A172 (cell line): ENCODE measurements around the gene CHN1. TPM values are rescaled to one million over a fixed set of nuclear protein-coding genes. Genes with fewer than 3 reads are reported as not detected.
A peak's percentile ranks its signal among the peaks of the same experiment; 100 is the strongest.

ENCODE experiments used
- DNase-seq: peaks from one replicate; pipeline ENCODE4 v3.0.0-alpha.2; 2015; ENCODE audit warnings: low spot score
- total RNA-seq: library from RNA; depleted of rRNA; stranded (reverse); fragments of >200 nt; shearing (Covaris generic); gene quantifications from 2 replicates; pipeline ENCODE4 v1.2.3, GENCODE V29; 2014

The CHN1 gene
- total RNA-seq, 1 experiment from 2014 or later: 41.3 TPM

DNA sequence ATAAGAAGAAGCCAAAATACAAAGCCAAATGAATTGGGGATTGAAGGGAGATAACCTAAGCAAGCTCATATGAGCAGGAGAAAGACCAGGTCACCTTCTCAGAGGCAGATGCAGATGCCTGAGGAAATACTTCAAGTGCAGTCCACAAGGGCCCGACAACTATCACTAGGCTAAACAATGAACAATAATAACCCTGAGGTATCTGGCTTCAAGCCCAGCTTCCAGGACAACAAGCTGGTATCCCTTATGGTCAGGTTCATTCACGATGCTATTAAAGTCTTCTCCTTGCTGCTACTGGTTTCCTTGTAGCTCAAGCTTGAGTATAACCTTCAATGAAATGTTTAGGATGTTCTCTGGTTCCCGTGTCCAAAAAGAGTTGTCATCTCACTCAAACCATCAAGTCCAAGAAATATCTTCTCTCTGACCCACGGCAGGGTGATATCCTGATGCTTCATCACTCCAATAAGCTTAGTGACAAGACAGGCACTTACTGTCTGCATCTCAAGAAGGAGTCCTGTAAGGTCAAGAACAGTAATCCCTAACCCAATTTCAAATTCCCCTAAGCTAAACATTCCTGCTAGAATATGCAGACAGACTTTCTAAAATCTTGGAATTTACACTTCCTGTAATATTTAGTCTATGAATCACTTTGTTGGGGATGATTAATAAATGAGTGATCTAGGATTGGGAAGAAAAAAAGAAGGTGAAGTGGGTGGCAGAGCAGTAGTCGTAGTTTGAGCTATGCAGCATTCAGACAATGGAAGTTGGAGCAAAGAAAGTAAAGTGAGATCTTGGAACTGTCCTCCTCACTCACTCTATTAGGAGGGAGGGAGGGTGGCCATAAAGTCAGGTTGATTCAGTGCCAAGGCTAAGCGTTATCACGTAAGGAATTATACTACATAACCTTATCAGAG lies 33.1 kb downstream of the CHN1 start:
- peak; percentile 91 for DNase-seq

DNA sequence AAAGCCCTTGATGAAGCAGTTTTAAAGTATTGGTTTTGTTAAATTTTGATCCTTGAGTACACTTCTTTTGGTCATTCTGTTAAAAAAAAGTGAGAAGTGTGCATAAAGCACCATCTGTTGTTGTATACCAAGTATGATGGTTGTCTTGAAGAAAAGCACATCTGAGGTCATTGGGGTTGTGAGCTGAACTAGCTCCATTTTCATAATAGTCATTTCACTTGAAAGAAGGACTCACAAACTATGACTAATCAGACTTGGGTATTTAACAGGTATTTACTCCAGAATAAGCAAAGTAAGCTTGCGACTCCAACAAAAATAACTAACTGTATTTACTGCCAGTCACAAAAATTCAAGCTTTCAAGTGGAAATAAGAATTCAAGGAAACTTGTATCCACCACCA lies 35.1 kb downstream of the CHN1 start:
- DNase-seq: no peak

DNA sequence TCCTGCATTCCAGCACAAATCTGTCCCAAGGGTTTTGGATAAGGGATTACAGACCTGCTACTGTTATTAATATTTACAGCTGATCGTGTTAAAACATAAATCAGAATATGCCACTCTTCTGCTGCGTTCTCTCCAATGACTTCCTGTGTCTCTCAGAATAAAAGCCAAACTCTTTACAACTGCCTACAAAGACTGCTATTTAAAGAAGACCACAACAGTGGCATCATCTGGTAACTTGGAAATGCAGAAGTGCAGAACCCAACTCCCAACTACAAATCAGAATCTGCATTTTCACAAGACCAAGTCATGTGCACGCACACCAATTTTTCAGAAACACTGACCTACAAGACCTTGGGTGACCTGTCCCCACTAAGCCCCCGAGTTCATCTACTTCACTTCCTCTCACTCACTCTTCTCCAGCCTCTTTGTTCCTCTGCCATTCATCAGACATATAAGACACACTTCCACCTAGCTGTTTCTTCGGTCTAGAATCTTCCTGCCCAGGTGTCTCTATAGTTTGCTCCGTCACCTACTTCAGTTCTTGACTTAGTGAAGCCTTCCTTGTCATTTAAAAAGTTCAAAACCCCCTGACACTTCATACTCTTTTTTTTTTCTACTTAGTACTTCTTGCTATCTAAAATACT lies 36.0 kb downstream of the CHN1 start:
- no peak for DNase-seq

DNA sequence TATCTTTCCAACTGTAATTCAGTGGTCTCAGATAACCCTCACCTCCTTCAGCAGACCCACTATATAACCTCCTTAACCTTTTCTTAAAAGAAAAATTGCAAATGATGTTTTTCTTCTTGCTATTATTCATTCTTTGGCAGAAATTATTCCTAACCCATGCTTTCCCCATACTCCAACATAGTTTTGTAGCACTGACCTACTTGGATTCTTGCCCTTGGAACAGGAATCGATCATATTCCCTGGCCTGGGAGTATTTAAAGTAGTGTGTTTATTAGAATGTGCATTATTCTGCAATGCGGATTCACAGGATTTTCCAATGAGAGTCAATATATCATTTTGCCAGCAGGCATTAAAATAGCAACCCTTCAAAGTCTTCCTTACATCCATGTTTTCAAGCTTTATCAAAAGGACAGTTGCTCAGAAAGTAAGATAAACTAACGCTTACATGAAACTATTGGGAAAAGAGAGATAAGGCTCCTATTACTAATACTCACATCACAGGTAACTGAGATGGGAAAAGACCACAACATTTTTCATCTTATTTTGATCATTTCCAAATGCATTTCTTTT lies 37.4 kb downstream of the CHN1 start:
- DNase-seq: no peak

DNA sequence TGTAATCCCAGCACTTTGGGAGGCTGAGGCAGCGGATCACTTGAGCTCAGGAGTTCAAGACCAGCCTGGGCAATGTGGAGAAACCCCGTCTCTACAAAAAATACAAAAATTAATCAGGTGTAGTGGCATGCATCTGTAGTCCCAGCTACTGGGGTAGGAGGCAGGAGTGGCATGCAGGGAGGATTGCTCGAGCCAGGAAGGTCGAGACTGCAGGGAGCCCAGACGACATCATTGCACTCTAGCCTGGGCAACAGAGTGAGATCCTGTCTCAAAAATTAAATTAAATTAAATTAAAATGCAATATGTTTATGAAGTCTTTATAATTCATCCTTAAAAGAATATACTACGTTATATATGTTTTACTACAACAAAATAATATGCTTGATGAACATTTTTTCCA lies 38.1 kb downstream of the CHN1 start:
- no peak for DNase-seq

DNA sequence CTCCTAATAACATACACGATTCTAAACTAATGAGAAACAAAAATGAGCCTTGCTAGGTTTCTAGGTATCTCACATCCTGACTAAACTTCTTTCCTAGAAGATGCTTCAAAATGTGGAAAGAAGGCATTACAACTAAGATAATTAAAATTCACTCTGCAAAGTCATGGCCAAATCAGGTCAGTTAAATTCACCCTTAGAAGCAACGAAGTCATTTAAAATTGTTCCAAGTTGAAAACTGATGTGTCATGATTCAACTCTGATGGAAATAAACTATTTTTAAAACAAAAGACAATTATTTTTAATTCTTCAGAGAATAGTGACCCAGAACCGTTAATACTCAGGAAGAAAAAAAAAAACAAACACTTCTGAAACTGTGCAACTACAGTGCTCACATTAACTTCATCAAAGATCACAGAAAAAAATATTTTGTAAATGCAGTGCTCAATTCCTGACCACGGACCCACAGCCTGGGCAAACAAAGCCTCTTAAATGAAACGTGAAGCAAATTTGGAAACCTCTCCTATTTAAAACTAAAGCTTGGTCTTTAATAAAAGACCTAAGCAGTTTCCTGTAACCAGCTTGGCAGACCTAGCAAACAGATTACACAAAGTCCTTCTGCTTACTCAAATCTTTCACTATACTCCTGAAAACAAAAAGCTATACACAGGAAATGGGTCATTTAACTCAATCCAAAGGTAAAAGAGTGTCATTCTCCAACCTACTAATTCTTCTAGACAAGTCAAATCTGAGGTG lies 39.0 kb downstream of the CHN1 start:
- peak; percentile 34 for DNase-seq

DNA sequence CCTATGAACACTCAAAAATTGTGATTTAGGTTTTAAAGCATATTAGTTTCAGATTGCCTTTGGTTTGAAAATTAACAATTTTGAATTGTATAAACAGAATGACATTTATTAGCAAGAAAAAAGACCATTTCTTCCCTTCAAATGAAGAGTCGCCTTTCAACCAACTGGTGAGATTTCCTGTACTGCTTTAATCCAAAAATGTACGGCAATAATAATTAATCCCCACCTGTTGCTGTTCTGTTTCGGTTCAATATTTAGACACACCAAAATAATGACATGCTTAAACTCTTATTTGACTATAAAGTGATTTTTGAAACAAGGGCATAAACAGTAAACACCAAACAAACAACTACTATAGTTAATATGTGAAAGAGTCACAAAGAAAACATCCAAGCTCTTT lies 39.6 kb downstream of the CHN1 start:
- no peak for DNase-seq

DNA sequence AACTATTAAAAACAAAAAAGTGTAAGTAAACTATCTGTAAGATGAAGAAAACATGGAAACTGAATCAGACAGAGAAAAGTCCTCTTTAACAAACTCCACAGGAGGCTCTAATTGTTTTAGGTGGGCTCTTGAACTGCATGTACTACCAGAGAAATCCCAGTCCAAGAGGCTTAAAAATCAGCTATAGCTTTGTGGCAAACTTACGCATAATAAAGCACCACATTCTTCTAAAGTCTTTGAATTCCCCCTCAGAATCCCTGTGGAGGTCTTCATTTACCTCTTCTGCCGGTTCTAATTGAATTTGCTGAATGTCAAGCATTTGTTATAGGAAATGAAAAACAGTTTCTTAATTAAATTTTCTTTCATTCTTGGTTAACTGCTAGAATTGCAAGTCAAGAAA lies 40.8 kb downstream of the CHN1 start:
- no peak for DNase-seq

DNA sequence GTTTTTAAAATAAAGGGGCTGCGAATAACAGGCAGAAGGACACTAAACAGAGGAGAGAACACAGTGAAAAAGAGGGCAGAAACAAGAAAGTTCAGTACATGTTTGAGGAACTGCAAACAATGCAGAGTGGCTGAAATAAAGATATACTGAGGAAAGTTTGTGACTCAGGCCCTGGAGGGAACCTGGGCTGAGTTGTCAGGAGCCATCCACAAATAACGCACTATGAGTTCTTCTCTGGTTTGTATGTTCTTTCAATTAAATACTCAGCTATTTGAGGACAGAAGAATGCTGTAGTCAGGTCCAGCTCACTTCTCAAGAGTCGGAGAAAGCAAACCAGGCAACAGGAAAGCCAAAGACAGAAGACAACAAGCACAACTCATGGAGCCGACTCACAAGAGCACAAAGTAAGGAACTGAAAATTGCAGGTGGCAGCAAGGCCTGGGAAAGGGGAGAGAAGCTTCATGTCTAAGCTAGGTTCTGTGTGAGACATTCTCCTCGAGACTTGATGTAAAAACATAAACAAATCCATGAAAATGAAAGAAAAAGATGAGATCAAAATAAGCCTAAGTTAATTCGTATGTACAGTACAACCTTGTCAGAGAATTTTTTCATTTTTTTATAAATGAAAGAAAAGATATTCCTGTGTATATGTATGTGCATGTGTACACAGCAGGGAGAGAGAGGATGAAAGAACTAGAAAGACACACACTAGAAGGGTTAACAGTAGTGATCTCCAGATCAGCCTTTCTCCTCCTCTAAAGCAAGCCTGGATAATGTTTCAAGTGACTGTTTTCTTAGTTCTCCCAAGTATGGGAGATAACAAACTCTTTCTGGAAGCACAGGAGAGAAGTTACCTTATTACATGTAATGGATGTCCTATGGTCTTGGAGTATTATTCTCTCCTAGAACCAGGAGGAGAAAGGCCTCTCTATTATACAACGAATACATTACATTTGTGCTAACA lies 41.5 kb downstream of the CHN1 start:
- DNase-seq: no peak

DNA sequence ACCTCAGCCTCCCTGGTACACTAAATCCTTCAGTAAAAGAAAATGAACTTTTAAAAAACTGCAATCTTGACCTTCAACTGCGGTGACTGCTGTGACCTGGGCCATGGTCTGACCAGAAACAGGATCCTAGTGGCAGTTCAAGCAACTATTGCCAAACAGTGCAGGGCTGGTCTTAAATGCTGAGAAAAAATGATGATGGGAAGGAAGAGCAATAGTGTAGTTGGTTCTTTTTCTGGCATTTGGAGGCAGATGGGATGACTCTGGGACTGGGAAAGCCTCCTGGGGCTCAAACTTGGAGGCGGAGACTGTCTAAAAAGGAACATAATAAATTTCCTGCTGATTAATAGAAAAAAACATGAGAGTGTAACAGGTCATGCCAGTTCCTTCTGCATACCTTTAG lies 45.4 kb downstream of the CHN1 start:
- no peak for DNase-seq

DNA sequence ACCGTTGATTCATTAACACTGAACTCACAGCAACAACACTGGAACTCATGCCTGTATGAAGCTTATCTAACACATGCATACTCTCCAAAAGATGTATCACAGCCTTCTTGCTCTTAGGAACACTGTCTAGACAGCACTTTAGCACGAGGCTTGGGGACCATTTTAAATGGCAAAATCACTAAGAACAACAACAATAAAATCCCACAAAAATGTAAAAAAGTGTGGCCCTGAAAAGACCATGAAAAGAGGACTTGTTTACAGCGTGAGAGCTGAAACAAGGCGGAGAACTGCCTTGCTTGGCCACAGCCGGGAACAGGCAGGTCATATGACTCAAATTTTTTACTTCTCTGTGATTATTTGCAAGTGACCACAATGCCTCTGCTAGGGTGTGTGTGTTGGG lies 48.1 kb downstream of the CHN1 start:
- peak; percentile 31 for DNase-seq

DNA sequence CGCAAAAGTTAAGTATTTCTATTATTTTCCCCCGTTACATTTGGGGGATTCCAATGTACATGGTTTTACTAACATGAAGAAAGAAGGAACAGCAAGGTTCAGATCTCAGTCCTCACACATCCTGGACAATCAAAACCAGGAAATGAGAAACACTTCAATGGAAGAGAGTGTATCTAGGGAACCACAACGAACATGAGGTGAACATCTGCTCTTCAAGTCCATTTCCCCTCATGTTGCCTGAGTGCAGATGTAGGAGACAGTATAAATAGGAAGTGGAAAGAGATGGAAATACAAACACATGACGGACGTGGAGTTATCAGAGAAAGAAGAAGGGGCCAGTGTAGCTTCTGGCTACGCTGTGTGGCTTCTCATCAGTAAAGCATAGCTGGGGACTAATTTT lies 52.6 kb downstream of the CHN1 start:
- no peak for DNase-seq

DNA sequence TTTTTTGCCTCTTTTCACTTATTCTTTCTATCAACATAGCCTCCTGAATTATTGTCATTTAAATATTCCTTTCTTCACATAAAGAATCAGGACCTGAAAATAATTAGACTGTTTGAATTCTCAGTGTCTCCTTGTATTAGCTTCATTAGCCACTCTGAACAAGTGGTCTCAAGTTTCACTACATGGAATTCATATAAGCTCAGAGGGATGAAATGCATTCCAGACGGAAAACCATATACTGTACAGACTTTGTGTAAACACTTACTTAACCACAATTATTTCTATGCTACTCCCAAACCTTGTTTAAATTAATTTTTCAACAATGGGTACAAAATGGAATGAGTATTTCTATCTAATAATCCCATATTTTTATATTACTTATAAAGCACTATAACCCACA lies 53.4 kb downstream of the CHN1 start:
- no peak for DNase-seq

DNA sequence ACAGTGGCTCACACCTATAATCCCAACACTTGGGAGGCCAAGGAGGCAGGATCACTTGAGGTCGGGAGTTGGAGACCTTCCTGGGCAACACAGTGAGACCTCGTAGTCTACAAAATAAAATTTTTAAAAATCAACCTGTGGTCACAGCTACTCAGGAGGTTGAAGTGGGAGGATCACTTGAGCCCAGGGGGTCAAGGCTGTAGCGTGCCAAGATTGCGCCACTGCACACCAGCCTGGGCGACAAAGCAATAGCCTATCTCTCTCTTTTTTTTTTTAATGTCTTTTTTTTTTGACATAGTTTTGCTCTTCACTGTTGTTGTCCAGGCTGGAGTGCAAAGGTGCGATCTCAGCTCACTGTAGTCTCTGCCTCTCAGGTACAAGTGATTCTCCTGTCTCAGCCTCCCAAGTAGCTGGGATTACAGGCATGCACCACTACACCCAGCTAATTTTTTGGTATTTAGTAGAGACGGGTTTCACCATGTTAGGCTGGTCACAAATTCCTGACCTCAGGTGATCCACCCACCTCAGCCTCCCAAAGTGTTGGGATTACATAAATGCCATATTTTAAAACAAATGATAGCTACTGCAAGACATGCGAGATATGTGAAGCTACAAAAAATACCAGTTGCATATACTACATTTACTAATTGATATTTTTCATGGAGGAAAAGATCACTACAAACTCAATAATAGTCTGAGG lies 55.0 kb downstream of the CHN1 start:
- DNase-seq: no peak

DNA sequence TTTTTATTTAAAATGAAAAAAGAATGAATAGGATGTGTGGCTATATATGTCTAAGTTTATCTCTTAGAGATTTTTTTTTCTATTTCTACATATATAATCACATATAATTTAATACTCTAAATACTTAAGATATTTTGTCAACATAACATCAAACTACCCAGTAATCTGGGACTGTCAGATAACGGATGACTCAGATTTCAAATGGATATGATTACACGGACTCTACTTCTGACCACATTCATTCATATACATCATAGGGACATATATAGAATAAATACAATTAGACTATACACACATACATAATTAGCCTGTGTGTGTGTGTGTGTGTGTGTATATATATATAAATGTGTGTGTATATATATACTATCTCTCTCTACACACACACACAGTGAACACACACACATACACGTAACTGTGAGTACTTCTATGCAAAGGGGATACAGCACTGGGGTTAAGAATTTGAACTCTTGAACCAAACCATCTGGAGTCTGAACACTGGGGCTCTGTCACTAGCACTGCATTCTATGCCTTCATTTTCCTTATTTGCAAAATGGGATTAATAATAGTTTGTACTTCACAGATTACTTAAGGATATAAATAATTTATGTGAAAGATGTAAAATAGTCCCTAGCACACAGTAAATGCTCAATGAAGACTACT lies 59.5 kb downstream of the CHN1 start:
- no peak for DNase-seq

DNA sequence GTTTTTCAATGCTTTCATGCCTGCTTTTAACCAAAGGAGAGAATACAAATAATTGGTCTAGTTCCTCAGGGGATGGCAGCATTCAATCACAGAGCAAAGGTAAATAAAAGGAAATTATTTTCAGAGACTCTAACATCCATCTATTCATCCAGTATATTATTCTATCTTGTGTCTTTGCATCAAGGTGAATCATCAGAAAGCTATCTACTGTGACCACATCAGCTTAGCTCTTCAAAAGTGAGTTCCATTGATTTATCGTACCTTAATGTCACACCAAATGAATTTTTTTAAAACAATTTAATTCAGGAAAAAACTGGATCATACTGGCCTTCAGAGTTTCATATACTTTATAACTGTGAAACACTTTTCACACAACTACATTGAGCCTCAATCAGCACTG lies 66.1 kb downstream of the CHN1 start:
- DNase-seq: peak; percentile 82

DNA sequence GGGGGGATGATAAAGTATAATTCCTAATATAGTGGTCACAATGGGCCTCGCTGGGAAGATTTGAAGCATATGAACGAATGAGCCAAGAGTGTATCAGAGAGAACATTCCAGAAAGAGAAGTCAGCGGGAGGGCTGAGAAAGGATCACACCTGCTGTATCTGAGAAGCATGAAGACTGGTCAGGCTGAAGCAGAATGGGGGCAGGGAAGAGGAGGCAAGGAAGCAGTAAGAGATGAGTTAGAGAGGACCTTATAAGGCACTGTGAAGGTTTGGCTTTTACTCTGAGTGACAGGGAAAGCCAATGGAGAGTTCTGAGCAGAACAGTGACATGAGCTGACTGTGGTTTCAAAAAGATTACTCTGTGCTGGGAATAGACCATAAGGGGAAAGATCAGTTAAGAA lies 73.5 kb downstream of the CHN1 start:
- DNase-seq: peak; percentile 12

DNA sequence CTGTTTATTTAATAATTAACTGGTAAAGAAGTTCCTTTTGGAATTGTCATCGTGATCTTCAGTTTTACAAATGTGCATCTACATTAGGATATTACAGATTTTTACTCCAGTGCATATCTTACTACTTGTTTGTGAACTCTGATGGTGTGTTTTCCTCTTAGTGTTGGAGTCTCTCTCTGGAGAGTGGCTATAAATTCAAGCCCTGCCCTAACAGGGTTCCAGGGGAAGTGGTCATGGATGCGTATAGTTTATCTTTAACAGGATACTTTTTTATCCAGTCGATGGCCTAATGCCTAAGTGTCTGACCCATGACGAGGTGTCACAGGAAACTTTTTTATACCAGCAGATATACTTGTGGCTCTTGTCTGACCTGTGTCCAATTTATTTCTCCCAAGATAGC lies 75.4 kb downstream of the CHN1 start:
- DNase-seq: no peak

DNA sequence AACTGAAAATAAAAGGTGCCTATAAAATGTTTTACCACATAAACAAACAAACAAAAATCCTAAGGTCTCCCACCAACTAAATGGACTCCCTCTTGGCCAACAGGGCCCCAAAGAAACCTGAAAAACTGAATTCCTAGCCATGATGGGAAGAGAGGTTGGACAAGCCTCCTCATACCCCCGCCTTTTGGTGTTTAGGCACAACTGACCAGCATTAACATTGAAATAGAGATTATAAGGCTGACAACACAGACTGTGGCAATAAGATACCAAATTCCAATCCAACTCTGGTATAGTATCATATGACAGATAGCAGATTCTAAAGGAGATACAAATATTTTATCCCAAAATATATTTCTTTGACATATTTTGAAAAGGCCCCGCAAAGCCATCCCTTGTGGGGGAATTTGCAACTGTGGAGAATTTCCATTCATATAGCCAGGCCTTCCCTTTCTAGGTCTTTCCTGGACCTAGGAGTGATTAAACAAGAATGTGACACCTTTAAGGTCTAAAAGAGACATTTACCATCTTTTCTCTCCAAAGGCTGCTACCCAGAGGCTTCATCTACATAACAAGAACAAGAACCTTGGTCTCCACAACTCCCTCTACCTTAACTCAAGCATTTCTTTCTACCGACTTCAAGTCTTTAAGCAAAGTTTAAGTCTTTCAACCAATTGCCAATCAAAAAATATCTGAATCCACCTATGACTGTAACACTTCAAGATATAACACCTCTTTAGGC lies 80.0 kb downstream of the CHN1 start:
- no peak for DNase-seq
